Right lobe of liver (tissue), 4 donors: Measurements from ENCODE around the gene ZNF605.

Source experiments
- POLR2A ChIP-seq: fragments of 450-650 bp; IDR thresholded peaks from one replicate; pipeline ENCODE4 v1.6.1; 2017; ENCODE audit warnings: antibody characterized with exemption, mild to moderate bottlenecking
- TF ChIP-seq, protein P1 (sequence below), 4 donors: fragments of 200-600 bp in 3 of 4; fragments of 450-650 bp in 1 of 4; IDR thresholded peaks; one replicate each; pipeline versions ENCODE4 v1.5.1 to v1.8.0; 2016 to 2022; ENCODE audit warnings: antibody characterized with exemption in 4 of 4, mild to moderate bottlenecking in 2 of 4
- donor health status: DM: no; HTN: no; CAD: no.
- donor health status: DM: no; HTN: no; CAD: no.
- donor health status: DM: no; HTN: yes; CAD: no.

DNA sequence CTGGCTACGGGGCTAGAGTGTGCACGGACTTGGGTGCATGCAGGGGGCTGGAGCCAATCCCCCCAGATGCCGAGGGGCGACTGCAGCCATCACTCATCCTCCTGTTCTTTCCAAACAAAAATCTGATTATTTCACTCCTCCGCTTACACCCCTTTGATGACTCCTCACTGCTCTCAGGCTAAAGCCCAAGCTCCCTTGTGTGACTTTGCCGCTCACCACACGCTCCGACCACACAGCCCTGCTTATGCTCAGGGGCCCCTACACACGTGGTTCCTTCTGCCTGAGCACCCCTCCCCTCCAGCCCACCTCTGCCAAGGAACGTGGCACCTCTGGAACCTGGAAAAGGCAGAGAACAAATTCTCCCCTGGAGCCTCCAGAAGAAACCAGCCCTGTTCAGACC lies 82.4 kb downstream of the ZNF605 start:
- TF ChIP-seq POLR2A: no peak
- TF ChIP-seq, protein P1, sequence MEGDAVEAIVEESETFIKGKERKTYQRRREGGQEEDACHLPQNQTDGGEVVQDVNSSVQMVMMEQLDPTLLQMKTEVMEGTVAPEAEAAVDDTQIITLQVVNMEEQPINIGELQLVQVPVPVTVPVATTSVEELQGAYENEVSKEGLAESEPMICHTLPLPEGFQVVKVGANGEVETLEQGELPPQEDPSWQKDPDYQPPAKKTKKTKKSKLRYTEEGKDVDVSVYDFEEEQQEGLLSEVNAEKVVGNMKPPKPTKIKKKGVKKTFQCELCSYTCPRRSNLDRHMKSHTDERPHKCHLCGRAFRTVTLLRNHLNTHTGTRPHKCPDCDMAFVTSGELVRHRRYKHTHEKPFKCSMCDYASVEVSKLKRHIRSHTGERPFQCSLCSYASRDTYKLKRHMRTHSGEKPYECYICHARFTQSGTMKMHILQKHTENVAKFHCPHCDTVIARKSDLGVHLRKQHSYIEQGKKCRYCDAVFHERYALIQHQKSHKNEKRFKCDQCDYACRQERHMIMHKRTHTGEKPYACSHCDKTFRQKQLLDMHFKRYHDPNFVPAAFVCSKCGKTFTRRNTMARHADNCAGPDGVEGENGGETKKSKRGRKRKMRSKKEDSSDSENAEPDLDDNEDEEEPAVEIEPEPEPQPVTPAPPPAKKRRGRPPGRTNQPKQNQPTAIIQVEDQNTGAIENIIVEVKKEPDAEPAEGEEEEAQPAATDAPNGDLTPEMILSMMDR (IDR thresholded peaks at IDR 0.05): no peak
